SK-N-SH treated with all-trans-retinoic acid at 6 μM for 48 hours (cell line): ENCODE results near the gene TMEM163.

Experiments
- ATAC-seq: fragments of 200-7000 bp; cut with Tn5 transposase; 3 replicates; pipeline ENCODE4 v1.9.1; 2020; ENCODE audit warnings: mild to moderate bottlenecking, moderate library complexity
- ARNTL ChIP-seq: fragments of 450-650 bp; formaldehyde crosslinking; IDR thresholded peaks from 2 replicates; pipeline ENCODE4 v1.5.0; 2020; ENCODE audit warnings: low read depth, mild to moderate bottlenecking, moderate library complexity, borderline replicate concordance
- BACH2 ChIP-seq: fragments of 250-450 bp; sonication (Bioruptor Pico); IDR thresholded peaks from 2 replicates; pipeline ENCODE4 v1.9.0; 2021; ENCODE audit warnings: mild to moderate bottlenecking, borderline replicate concordance
- CSDC2 ChIP-seq: fragments of 250-450 bp; sonication (Bioruptor Pico); IDR thresholded peaks from 2 replicates; pipeline ENCODE4 v1.5.0; 2020; ENCODE audit warnings: mild to moderate bottlenecking, moderate library complexity
- ESRRG ChIP-seq: fragments of 250-450 bp; sonication (Bioruptor Pico); IDR thresholded peaks from 2 replicates; pipeline ENCODE4 v1.6.1; 2021; ENCODE audit warnings: mild to moderate bottlenecking
- GLIS3 ChIP-seq: fragments of 250-450 bp; sonication (Bioruptor Pico); IDR thresholded peaks from 2 replicates; pipeline ENCODE4 v1.5.0; 2020; ENCODE audit warnings: mild to moderate bottlenecking, moderate library complexity
- ISL1 ChIP-seq: fragments of 250-450 bp; sonication (Bioruptor Pico); IDR thresholded peaks from 2 replicates; pipeline ENCODE4 v2.1.2; 2022; ENCODE audit warnings: mild to moderate bottlenecking, moderate library complexity
- OSR1 ChIP-seq: fragments of 250-450 bp; sonication (Bioruptor Pico); IDR thresholded peaks from 2 replicates; pipeline ENCODE4 v1.8.0; 2022; ENCODE audit warnings: moderate library complexity, mild to moderate bottlenecking, inconsistent platforms
- RARB ChIP-seq: fragments of 250-450 bp; sonication (Bioruptor Pico); IDR thresholded peaks from 2 replicates; pipeline ENCODE4 v1.8.0; 2021; ENCODE audit warnings: mild to moderate bottlenecking, moderate library complexity
- SNAI2 ChIP-seq: fragments of 250-450 bp; sonication (Bioruptor Pico); IDR thresholded peaks from 2 replicates; pipeline ENCODE4 v1.5.0; 2020; ENCODE audit warnings: mild to moderate bottlenecking, moderate library complexity
- TOX ChIP-seq: fragments of 250-450 bp; sonication (Bioruptor Pico); IDR thresholded peaks from 2 replicates; pipeline ENCODE4 v1.8.0; 2021; ENCODE audit warnings: mild to moderate bottlenecking, moderate library complexity, borderline replicate concordance
- ZC3H10 ChIP-seq: fragments of 250-450 bp; sonication (Bioruptor Pico); IDR thresholded peaks from 2 replicates; pipeline ENCODE4 v1.5.1; 2021; ENCODE audit warnings: mild to moderate bottlenecking, moderate library complexity
- ZFP3 ChIP-seq: fragments of 250-450 bp; sonication (Bioruptor Pico); IDR thresholded peaks from 2 replicates; pipeline ENCODE4 v1.5.0; 2020; ENCODE audit warnings: mild to moderate bottlenecking, moderate library complexity
- ZFP30 ChIP-seq: fragments of 450-650 bp; formaldehyde crosslinking; IDR thresholded peaks from 2 replicates; pipeline ENCODE4 v1.5.0; 2022; ENCODE audit warnings: mild to moderate bottlenecking, moderate library complexity
- ZNF565 ChIP-seq: fragments of 450-650 bp; formaldehyde crosslinking; conservative IDR thresholded peaks from 2 replicates; pipeline ENCODE4 v1.5.0; 2020; ENCODE audit warnings: low read depth, mild to moderate bottlenecking, moderate library complexity
- ZNF70 ChIP-seq: fragments of 450-650 bp; formaldehyde crosslinking; IDR thresholded peaks from 2 replicates; pipeline ENCODE4 v1.5.0; 2020; ENCODE audit warnings: mild to moderate bottlenecking, moderate library complexity
- ZNF8 ChIP-seq: fragments of 450-650 bp; formaldehyde crosslinking; IDR thresholded peaks from 2 replicates; pipeline ENCODE4 v1.5.0; 2020; ENCODE audit warnings: mild to moderate bottlenecking, moderate library complexity
- TF ChIP-seq, protein P1 (sequence below): fragments of 250-450 bp; sonication (Bioruptor Pico); IDR thresholded peaks from 2 replicates; pipeline ENCODE4 v1.5.1; 2020; ENCODE audit warnings: low read depth, mild to moderate bottlenecking, moderate library complexity
- TF ChIP-seq, protein P2 (sequence below): fragments of 250-450 bp; sonication (Bioruptor Pico); IDR thresholded peaks from 2 replicates; pipeline ENCODE4 v1.8.0; 2020; ENCODE audit warnings: mild to moderate bottlenecking, moderate library complexity, borderline replicate concordance
- TF ChIP-seq, protein P3 (sequence below): fragments of 250-450 bp; sonication (Bioruptor Pico); IDR thresholded peaks from 2 replicates; pipeline ENCODE4 v1.5.1; 2021; ENCODE audit warnings: mild to moderate bottlenecking, moderate library complexity
- TF ChIP-seq, protein P4 (sequence below): fragments of 250-450 bp; sonication (Bioruptor Pico); IDR thresholded peaks from 2 replicates; pipeline ENCODE4 v1.5.0; 2020; ENCODE audit warnings: mild to moderate bottlenecking, moderate library complexity

The TMEM163 gene

DNA sequence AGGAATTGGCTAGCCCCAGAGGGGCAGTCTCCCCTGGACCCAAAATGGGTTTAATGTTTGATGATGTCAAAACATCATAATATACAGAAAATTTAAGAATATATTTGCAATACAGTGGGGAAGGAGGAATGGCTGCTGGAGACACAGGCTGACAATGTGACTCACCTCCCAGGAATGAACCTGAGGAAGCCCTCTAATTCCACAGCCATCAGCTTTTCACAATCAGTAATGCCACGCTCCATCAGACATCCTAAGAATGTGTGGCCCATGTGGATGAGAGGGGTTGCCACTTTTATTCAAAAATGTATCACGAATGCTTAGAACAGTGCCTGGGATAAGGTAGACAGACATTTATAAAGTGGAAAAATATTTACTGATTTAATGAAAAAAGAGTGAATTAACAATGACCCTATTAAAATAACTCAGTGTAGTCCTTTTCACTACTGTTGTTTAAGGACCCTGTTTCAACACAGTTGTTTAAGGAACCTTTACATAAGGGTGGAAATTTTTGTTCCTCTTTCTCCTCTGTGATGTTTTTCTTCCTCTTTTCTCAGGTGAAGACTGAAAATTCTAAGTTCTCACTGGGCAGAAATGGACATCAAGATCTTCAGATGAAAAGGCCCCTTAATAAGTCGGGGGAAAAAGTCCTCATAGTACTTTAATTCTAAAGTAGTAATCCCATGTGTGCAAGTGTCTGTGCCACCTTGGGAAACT lies 17.5 kb upstream of the TMEM163 start:
- ATAC-seq: no peak
- no peak for TF ChIP-seq GLIS3 (CRISPR knock-in tag)
- TF ChIP-seq, protein P1, sequence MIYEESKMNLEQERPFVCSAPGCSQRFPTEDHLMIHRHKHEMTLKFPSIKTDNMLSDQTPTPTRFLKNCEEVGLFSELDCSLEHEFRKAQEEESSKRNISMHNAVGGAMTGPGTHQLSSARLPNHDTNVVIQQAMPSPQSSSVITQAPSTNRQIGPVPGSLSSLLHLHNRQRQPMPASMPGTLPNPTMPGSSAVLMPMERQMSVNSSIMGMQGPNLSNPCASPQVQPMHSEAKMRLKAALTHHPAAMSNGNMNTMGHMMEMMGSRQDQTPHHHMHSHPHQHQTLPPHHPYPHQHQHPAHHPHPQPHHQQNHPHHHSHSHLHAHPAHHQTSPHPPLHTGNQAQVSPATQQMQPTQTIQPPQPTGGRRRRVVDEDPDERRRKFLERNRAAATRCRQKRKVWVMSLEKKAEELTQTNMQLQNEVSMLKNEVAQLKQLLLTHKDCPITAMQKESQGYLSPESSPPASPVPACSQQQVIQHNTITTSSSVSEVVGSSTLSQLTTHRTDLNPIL (CRISPR knock-in tag): no peak

DNA sequence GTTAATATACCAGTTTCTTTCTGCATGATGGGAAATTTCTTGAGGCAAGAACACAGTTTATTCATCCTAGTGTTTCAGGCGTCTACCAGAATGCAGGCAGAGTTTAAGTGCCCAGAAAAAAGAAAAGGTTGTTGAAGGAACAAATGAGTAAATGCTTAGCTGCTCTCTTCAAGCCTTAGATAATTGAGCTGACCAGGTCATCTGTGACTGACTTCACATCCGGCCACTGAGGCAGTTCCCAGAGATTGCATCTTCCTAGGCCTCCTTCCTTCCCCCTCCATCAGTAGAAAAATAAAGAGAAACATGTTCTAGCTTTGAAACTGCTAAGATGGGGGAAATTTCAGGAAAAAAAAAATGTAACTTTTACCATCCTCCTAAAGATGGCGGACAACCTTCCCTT lies 9.4 kb upstream of the TMEM163 start:
- TF ChIP-seq, protein P2, sequence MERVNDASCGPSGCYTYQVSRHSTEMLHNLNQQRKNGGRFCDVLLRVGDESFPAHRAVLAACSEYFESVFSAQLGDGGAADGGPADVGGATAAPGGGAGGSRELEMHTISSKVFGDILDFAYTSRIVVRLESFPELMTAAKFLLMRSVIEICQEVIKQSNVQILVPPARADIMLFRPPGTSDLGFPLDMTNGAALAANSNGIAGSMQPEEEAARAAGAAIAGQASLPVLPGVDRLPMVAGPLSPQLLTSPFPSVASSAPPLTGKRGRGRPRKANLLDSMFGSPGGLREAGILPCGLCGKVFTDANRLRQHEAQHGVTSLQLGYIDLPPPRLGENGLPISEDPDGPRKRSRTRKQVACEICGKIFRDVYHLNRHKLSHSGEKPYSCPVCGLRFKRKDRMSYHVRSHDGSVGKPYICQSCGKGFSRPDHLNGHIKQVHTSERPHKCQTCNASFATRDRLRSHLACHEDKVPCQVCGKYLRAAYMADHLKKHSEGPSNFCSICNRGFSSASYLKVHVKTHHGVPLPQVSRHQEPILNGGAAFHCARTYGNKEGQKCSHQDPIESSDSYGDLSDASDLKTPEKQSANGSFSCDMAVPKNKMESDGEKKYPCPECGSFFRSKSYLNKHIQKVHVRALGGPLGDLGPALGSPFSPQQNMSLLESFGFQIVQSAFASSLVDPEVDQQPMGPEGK (CRISPR knock-in tag): no peak
- TF ChIP-seq ZC3H10 (CRISPR knock-in tag): no peak
- TF ChIP-seq SNAI2: no peak
- TF ChIP-seq, protein P3, sequence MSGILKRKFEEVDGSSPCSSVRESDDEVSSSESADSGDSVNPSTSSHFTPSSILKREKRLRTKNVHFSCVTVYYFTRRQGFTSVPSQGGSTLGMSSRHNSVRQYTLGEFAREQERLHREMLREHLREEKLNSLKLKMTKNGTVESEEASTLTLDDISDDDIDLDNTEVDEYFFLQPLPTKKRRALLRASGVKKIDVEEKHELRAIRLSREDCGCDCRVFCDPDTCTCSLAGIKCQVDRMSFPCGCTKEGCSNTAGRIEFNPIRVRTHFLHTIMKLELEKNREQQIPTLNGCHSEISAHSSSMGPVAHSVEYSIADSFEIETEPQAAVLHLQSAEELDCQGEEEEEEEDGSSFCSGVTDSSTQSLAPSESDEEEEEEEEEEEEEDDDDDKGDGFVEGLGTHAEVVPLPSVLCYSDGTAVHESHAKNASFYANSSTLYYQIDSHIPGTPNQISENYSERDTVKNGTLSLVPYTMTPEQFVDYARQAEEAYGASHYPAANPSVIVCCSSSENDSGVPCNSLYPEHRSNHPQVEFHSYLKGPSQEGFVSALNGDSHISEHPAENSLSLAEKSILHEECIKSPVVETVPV (CRISPR knock-in tag): no peak
- ATAC-seq: no peak

DNA sequence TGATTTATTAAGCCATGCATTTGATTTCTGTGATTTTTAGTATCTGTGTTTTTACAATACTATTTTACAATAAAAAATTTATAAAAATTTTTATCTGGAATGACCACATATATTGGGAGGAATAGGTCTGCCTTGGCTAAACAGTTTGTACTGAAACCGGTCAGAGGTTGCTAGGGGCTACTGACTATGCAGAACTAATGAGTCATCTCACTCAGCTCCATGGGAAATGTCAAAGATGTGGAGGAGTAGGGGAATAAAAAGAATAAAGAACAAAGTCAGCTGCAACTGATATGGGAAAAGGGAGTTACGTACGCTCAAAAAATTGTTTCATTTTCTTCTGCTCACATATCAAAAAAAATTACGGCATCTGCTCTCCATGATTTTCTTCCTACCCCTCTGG lies 8.6 kb upstream of the TMEM163 start:
- TF ChIP-seq OSR1 (CRISPR knock-in tag): no peak
- TF ChIP-seq BACH2 (CRISPR knock-in tag): no peak
- TF ChIP-seq TOX (CRISPR knock-in tag): no peak
- no peak for TF ChIP-seq ZNF70 (CRISPR knock-in tag)
- TF ChIP-seq, all 23 proteins: peak for 0
- no peak for ATAC-seq

DNA sequence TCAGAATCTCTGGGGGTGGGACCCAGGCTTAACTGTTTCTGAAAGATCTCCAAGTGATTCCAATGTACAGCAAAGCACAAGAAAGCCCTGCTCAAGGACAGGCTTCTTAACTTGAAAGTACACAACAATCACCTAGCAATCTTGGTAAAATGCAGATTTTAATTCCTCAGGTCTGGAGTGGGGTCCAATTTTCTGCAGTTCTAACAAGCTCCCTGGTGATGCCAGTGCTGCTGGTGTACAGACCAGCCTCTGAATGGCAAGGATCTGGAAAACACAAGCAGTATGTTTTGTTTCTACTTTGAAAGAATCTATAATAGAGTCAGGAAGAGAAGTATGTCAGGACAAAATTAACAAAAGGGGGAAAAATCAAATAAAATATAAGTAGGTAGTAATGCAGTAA lies 7.8 kb upstream of the TMEM163 start:
- ATAC-seq: no peak
- TF ChIP-seq RARB (CRISPR knock-in tag) (no peak), ESRRG (CRISPR knock-in tag) (no peak), ZFP30 (CRISPR knock-in tag) (no peak), TOX (CRISPR knock-in tag) (no peak), ZNF565 (CRISPR knock-in tag) (no peak), ZFP3 (CRISPR knock-in tag) (no peak), ARNTL (CRISPR knock-in tag) (no peak), SNAI2 (no peak), GLIS3 (CRISPR knock-in tag) (no peak), BACH2 (CRISPR knock-in tag) (no peak), ZNF70 (CRISPR knock-in tag) (no peak), CSDC2 (CRISPR knock-in tag) (no peak), ISL1 (no peak), ZNF8 (CRISPR knock-in tag) (no peak)
- TF ChIP-seq, protein P2 (CRISPR knock-in tag): no peak
- TF ChIP-seq, protein P4, sequence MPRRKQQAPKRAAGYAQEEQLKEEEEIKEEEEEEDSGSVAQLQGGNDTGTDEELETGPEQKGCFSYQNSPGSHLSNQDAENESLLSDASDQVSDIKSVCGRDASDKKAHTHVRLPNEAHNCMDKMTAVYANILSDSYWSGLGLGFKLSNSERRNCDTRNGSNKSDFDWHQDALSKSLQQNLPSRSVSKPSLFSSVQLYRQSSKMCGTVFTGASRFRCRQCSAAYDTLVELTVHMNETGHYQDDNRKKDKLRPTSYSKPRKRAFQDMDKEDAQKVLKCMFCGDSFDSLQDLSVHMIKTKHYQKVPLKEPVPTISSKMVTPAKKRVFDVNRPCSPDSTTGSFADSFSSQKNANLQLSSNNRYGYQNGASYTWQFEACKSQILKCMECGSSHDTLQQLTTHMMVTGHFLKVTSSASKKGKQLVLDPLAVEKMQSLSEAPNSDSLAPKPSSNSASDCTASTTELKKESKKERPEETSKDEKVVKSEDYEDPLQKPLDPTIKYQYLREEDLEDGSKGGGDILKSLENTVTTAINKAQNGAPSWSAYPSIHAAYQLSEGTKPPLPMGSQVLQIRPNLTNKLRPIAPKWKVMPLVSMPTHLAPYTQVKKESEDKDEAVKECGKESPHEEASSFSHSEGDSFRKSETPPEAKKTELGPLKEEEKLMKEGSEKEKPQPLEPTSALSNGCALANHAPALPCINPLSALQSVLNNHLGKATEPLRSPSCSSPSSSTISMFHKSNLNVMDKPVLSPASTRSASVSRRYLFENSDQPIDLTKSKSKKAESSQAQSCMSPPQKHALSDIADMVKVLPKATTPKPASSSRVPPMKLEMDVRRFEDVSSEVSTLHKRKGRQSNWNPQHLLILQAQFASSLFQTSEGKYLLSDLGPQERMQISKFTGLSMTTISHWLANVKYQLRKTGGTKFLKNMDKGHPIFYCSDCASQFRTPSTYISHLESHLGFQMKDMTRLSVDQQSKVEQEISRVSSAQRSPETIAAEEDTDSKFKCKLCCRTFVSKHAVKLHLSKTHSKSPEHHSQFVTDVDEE (CRISPR knock-in tag): no peak
- TF ChIP-seq, all 23 proteins: peak for 0
